C4-2B (cell line): ENCODE measurements around the gene TRIM39.

ENCODE experiments used
- H3K27ac ChIP-seq: fragments of 450-650 bp; 2 replicates; pipeline ENCODE4 v1.5.1; 2017
- ZFX ChIP-seq: fragments of 450-650 bp; IDR thresholded peaks from 2 replicates; pipeline ENCODE4 v1.6.1; 2017
- TF ChIP-seq, protein P1 (sequence below): fragments of 450-650 bp; conservative IDR thresholded peaks from 2 replicates; pipeline ENCODE4 v1.5.1; 2017; ENCODE audit warnings: mild to moderate bottlenecking

The TRIM39 gene

DNA sequence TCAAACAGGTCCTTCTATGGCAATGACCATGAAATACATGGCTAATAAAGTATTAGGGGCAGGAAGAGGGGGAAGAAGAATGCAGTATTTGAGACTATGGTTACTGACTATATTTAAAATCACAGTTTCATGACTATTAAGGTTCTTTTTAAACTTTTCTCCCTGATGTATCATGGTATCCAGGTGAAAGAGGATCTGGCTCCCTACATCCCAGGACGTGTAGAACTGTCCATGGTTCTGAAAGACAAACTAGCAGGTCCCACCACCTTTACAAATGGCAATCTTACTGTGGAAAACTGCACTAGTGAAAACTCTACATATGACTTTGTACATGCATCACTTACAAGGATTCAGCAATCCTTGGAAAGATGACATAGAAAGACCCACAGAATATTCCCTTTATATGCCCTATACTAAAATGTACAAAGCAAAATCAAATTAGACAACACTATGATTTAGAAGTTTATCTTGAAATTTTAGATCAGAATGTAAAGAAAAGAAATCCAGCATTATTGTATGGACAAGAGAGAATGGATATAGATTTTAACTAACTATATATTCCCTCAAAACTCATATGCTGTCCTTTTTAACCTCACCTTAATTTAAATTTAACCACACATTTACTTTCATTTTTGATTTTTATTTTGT is 51.7 kb downstream of the TRIM39 start:
- TF ChIP-seq, protein P1, sequence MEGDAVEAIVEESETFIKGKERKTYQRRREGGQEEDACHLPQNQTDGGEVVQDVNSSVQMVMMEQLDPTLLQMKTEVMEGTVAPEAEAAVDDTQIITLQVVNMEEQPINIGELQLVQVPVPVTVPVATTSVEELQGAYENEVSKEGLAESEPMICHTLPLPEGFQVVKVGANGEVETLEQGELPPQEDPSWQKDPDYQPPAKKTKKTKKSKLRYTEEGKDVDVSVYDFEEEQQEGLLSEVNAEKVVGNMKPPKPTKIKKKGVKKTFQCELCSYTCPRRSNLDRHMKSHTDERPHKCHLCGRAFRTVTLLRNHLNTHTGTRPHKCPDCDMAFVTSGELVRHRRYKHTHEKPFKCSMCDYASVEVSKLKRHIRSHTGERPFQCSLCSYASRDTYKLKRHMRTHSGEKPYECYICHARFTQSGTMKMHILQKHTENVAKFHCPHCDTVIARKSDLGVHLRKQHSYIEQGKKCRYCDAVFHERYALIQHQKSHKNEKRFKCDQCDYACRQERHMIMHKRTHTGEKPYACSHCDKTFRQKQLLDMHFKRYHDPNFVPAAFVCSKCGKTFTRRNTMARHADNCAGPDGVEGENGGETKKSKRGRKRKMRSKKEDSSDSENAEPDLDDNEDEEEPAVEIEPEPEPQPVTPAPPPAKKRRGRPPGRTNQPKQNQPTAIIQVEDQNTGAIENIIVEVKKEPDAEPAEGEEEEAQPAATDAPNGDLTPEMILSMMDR = no peak
- TF ChIP-seq ZFX = no peak
- no peak overlapping the region for H3K27ac ChIP-seq

GRCh38 chr6:30380464-30380863 is 53.7 kb downstream of the TRIM39 start:
- H3K27ac ChIP-seq = no peak overlapping the region
- TF ChIP-seq, protein P1 = no peak
- no peak for TF ChIP-seq ZFX

GRCh38 chr6:30386166-30386565 is 59.4 kb downstream of the TRIM39 start:
- TF ChIP-seq, protein P1 = no peak
- no peak for TF ChIP-seq ZFX
- no peak overlapping the region for H3K27ac ChIP-seq

GRCh38 chr6:30391240-30391639 is 64.5 kb downstream of the TRIM39 start:
- TF ChIP-seq, protein P1 = no peak
- TF ChIP-seq ZFX = no peak
- H3K27ac ChIP-seq = no peak overlapping the region
